Hepatocyte (in vitro differentiated cells): ENCODE data around the gene CAVIN1.

Experiments
- EZH2 ChIP-seq: fragments of 200-600 bp; sonication (generic); IDR thresholded peaks from 2 replicates; pipeline ENCODE4 v1.6.1; 2016; ENCODE audit warnings: antibody characterized with exemption, mild to moderate bottlenecking, borderline replicate concordance
- TF ChIP-seq, protein P1 (sequence below): fragments of 200-600 bp; sonication (generic); IDR thresholded peaks from 2 replicates; pipeline ENCODE4 v1.5.1; 2016; ENCODE audit warnings: antibody characterized with exemption, mild to moderate bottlenecking; ENCODE audit not compliant: poor library complexity

DNA sequence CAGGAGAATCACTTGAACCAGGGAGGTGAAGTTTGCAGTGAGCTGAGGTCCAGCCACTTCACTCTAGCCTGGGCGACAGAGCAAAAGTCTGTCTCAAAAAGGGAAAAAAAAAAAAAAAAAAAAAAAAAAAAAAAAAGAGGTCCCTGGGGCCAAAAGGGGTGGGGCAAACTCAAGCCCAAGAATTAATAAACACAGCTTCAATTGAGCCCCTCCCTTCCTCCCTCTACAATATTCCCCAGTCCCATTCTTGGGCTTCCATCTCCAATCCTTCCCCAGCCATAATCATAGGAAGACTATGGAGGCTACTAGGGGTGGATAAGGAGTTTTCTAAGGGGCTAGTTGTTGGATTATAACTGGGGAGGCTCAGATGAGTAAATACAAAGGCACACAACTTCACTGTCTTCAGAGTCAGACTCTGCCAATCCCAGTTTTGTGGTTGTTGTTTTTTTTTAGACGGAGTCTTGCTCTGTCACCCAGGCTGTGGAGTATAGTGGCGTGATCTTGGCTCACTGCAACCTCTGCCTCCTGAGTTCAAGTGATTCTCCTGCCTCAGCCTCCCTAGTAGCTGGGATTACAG lies 9.5 kb downstream of the CAVIN1 start:
- TF ChIP-seq, protein P1, sequence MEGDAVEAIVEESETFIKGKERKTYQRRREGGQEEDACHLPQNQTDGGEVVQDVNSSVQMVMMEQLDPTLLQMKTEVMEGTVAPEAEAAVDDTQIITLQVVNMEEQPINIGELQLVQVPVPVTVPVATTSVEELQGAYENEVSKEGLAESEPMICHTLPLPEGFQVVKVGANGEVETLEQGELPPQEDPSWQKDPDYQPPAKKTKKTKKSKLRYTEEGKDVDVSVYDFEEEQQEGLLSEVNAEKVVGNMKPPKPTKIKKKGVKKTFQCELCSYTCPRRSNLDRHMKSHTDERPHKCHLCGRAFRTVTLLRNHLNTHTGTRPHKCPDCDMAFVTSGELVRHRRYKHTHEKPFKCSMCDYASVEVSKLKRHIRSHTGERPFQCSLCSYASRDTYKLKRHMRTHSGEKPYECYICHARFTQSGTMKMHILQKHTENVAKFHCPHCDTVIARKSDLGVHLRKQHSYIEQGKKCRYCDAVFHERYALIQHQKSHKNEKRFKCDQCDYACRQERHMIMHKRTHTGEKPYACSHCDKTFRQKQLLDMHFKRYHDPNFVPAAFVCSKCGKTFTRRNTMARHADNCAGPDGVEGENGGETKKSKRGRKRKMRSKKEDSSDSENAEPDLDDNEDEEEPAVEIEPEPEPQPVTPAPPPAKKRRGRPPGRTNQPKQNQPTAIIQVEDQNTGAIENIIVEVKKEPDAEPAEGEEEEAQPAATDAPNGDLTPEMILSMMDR, result no peak
- no peak for TF ChIP-seq EZH2
